ENCODE measurements around the gene BNIP2.

BNIP2 gene

GRCh38 chr15:59680870-59681269 lies 8.2 kb downstream of the BNIP2 start:
- no peak for TF ChIP-seq CTCF (conservative IDR thresholded peaks at IDR 0.05; ENCODE audit: low read depth)
- DNase-seq (ENCODE audit: low spot score), result no peak
- no peak overlapping the region for H3K27ac ChIP-seq
- CTCF ChIA-PET, result no interaction called here
- POLR2A ChIA-PET (ENCODE audit: low non-redundant PET), result no interaction called here

GRCh38 chr15:59680346-59680745 lies 8.8 kb downstream of the BNIP2 start:
- CTCF ChIA-PET, result no interaction called here
- POLR2A ChIA-PET (ENCODE audit: low non-redundant PET), result interaction anchor here (0.6 kb wide), 1 partner anchor 65 kb away, joined by 4 read pairs; no protein-coding TSS in a partner anchor
- H3K27ac ChIP-seq, result no peak overlapping the region
- TF ChIP-seq CTCF (conservative IDR thresholded peaks at IDR 0.05; ENCODE audit: low read depth), result no peak
- DNase-seq (ENCODE audit: low spot score), result no peak

- CTCF ChIA-PET, result interaction anchor here (0.6 kb wide), 2 partner anchors 146 to 238 kb away, joined by 3 read pairs; no protein-coding TSS in a partner anchor
Observed at GRCh38 chr15:59678620-59679019, 10.5 kb downstream of the BNIP2 start.

GRCh38 chr15:59678172-59678571 lies 10.9 kb downstream of the BNIP2 start:
- ChIA-PET POLR2A (ENCODE audit: low non-redundant PET) (no interaction called here), CTCF (no interaction called here)
- DNase-seq (ENCODE audit: low spot score), result no peak
- no peak for TF ChIP-seq CTCF (conservative IDR thresholded peaks at IDR 0.05; ENCODE audit: low read depth)
- H3K27ac ChIP-seq, result no peak overlapping the region

More at GRCh38 chr15:59678620-59679019, 10.5 kb downstream of the BNIP2 start:
- no peak for DNase-seq (ENCODE audit: low spot score)
- POLR2A ChIA-PET (ENCODE audit: low non-redundant PET), result no interaction called here
- H3K27ac ChIP-seq, result no peak overlapping the region
- no peak for TF ChIP-seq CTCF (conservative IDR thresholded peaks at IDR 0.05; ENCODE audit: low read depth)

- ChIA-PET POLR2A (ENCODE audit: low non-redundant PET) (no interaction called here), CTCF (no interaction called here)
Observed at GRCh38 chr15:59676565-59676964, 12.6 kb downstream of the BNIP2 start.

GRCh38 chr15:59674361-59674877 lies 14.7 kb downstream of the BNIP2 start:
- ChIA-PET POLR2A (ENCODE audit: low non-redundant PET) (no interaction called here), CTCF (no interaction called here)
- H3K27ac ChIP-seq, result no peak overlapping the region
- DNase-seq (ENCODE audit: low spot score), result no peak
- TF ChIP-seq CTCF (conservative IDR thresholded peaks at IDR 0.05; ENCODE audit: low read depth), result no peak

More at GRCh38 chr15:59676565-59676964, 12.6 kb downstream of the BNIP2 start:
- H3K27ac ChIP-seq, result no peak overlapping the region
- DNase-seq (ENCODE audit: low spot score), result no peak
- TF ChIP-seq CTCF (conservative IDR thresholded peaks at IDR 0.05; ENCODE audit: low read depth), result no peak

Measured in RWPE1 (cell line).